Measurements from ENCODE around the gene FHIT. TPM values are rescaled to one million over a fixed set of nuclear protein-coding genes. Genes with fewer than 3 reads are reported as not detected.
A peak's percentile ranks its signal among the peaks of the same experiment; 100 is the strongest.

Gene FHIT
- total RNA-seq, 2 experiments from 2014 or later, result 86.0 to 90.6 TPM

- Mint-ChIP-seq H3K27ac (no peak overlapping the region), H3K9me3 (peaks cover 4% of the 10 kb centered on the region), H3K4me1 (ENCODE audit: low read depth) (peaks cover 31% of the 10 kb centered on the region), H3K4me3 (no peak overlapping the region), H3K36me3 (ENCODE audit: low read depth) (peaks cover 73% of the 10 kb centered on the region), H3K27me3 (no peaks in the 10 kb centered on the region)
- Histone ChIP-seq H3K4me3 (ENCODE audit: low read length) (no peak overlapping the region), H3K4me1 (ENCODE audit: insufficient read depth, low read length) (peaks cover 6% of the 10 kb centered on the region), H3K27ac (ENCODE audit: low read depth in 1 of 2, low read length in 2 of 2) (no peak overlapping the region), H3K9me3 (ENCODE audit: control insufficient read depth in 1 of 2, insufficient read depth in 1 of 2, low read length in 2 of 2) (no peaks in the 10 kb centered on the region), H3K27me3 (ENCODE audit: control insufficient read depth in 1 of 2, insufficient read depth in 2 of 2, low read length in 2 of 2) (no peaks in the 10 kb centered on the region), H3K36me3 (ENCODE audit: insufficient read depth, low read length) (no peaks in the 10 kb centered on the region)
- ATAC-seq (ENCODE audit: poor library complexity) (no peak), DNase-seq (no peak)
- POLR2A ChIA-PET, result no interaction called here
- no peak for TF ChIP-seq CTCF (IDR thresholded peaks at IDR 0.05)
- CTCF ChIA-PET, result interaction anchor here (1.0 kb wide), 1 partner anchor 16 kb away, joined by 3 read pairs; no protein-coding TSS in a partner anchor
- intact Hi-C loops (cut with DNase I, micrococcal nuclease), result no loop called here
These were observed 1467.1 kb downstream of the FHIT start for GRCh38 chr3:59784164-59784563.

GRCh38 chr3:59783468-59783988, 1467.7 kb downstream of the FHIT start:
- no peak overlapping the region for H3K4me3 Mint-ChIP-seq
- peak in 3 of 14 experiments; percentile 13 to 25 (median 19) for DNase-seq

GRCh38 chr3:59782664-59783063, 1468.6 kb downstream of the FHIT start:
- Mint-ChIP-seq H3K36me3 (ENCODE audit: low read depth) (peaks cover 64% of the 10 kb centered on the region), H3K27ac (no peak overlapping the region), H3K9me3 (peaks cover 4% of the 10 kb centered on the region), H3K4me1 (ENCODE audit: low read depth) (peaks cover 37% of the 10 kb centered on the region), H3K27me3 (no peaks in the 10 kb centered on the region), H3K4me3 (no peak overlapping the region)
- TF ChIP-seq CTCF (IDR thresholded peaks at IDR 0.05), result no peak
- Histone ChIP-seq H3K36me3 (ENCODE audit: insufficient read depth, low read length) (no peaks in the 10 kb centered on the region), H3K4me3 (ENCODE audit: low read length) (no peak overlapping the region), H3K4me1 (ENCODE audit: insufficient read depth, low read length) (peaks cover 6% of the 10 kb centered on the region), H3K27ac (ENCODE audit: low read depth in 1 of 2, low read length in 2 of 2) (no peak overlapping the region), H3K9me3 (ENCODE audit: control insufficient read depth in 1 of 2, insufficient read depth in 1 of 2, low read length in 2 of 2) (no peaks in the 10 kb centered on the region), H3K27me3 (ENCODE audit: control insufficient read depth in 1 of 2, insufficient read depth in 2 of 2, low read length in 2 of 2) (no peaks in the 10 kb centered on the region)
- DNase-seq (no peak), ATAC-seq (ENCODE audit: poor library complexity) (no peak)
- intact Hi-C loops (cut with DNase I, micrococcal nuclease), result no loop called here
- ChIA-PET POLR2A (no interaction called here), CTCF (no interaction called here)

More at GRCh38 chr3:59783468-59783988, 1467.7 kb downstream of the FHIT start:
- no peaks in the 10 kb centered on the region for H3K9me3 ChIP-seq (ENCODE audit: control insufficient read depth in 1 of 2, insufficient read depth in 1 of 2, low read length in 2 of 2)
- peak; percentile 29 for ATAC-seq (ENCODE audit: poor library complexity)
- peaks cover 73% of the 10 kb centered on the region for H3K36me3 Mint-ChIP-seq (ENCODE audit: low read depth)
- H3K27me3 ChIP-seq (ENCODE audit: control insufficient read depth in 1 of 2, insufficient read depth in 2 of 2, low read length in 2 of 2), result no peaks in the 10 kb centered on the region
- TF ChIP-seq CTCF (IDR thresholded peaks at IDR 0.05), result no peak
- CTCF ChIA-PET, result interaction anchor here (1.0 kb wide), 1 partner anchor 17 kb away, joined by 3 read pairs; no protein-coding TSS in a partner anchor
- H3K9me3 Mint-ChIP-seq, result peaks cover 4% of the 10 kb centered on the region
- no peak overlapping the region for H3K27ac ChIP-seq (ENCODE audit: low read depth in 1 of 2, low read length in 2 of 2)
- H3K4me1 ChIP-seq (ENCODE audit: insufficient read depth, low read length), result peaks cover 6% of the 10 kb centered on the region
- H3K36me3 ChIP-seq (ENCODE audit: insufficient read depth, low read length), result no peaks in the 10 kb centered on the region
- no peak overlapping the region for H3K27ac Mint-ChIP-seq
- intact Hi-C loops (cut with DNase I, micrococcal nuclease), result no loop called here
- H3K4me1 Mint-ChIP-seq (ENCODE audit: low read depth), result peaks cover 36% of the 10 kb centered on the region
- no peaks in the 10 kb centered on the region for H3K27me3 Mint-ChIP-seq
- POLR2A ChIA-PET, result no interaction called here
- no peak overlapping the region for H3K4me3 ChIP-seq (ENCODE audit: low read length)

Measured in CD4-positive, alpha-beta T cell (primary cell).